Fibroblast of lung (primary cell): ENCODE results near the gene MBOAT7. TPM values are rescaled to one million over a fixed set of nuclear protein-coding genes. Genes with fewer than 3 reads are reported as not detected.
"Not testable (repeated sequence)": the region's sequence is repeated elsewhere in the genome, so short reads cannot be mapped to it uniquely, and the experiment has no call there.

ENCODE experiments used
- DNase-seq, 2 donors: peaks; one replicate each; pipeline versions ENCODE4 v3.0.0 to v3.0.0-alpha.2; 2010; ENCODE audit warnings: low read depth in 2 of 2
- H2AFZ ChIP-seq: 2 replicates; pipeline ENCODE4 v1.5.1; 2012; ENCODE audit warnings: low read length, control low read depth, inconsistent platforms
- H3K27ac ChIP-seq: 2 replicates; pipeline ENCODE4 v1.5.1; 2011; ENCODE audit warnings: low read length, control low read depth; ENCODE audit not compliant: insufficient read depth
- H3K27me3 ChIP-seq: 2 replicates; pipeline ENCODE4 v1.5.1; 2011; ENCODE audit warnings: mild to moderate bottlenecking, low read length; ENCODE audit not compliant: control insufficient read depth, insufficient read depth
- H3K36me3 ChIP-seq: 2 replicates; pipeline ENCODE4 v1.5.1; 2011; ENCODE audit warnings: low read length; ENCODE audit not compliant: control insufficient read depth, insufficient read depth
- H3K4me1 ChIP-seq: 2 replicates; pipeline ENCODE4 v1.5.1; 2011; ENCODE audit warnings: low read length; ENCODE audit not compliant: control insufficient read depth, insufficient read depth; ENCODE audit errors: extremely low read depth
- H3K4me2 ChIP-seq: 2 replicates; pipeline ENCODE4 v1.5.1; 2011; ENCODE audit warnings: low read length, control low read depth; ENCODE audit not compliant: insufficient read depth; ENCODE audit errors: extremely low read depth
- H3K4me3 ChIP-seq, 4 experiments: fragments of 200-600 bp in 1 of 4; sonication (generic) in 1 of 4; replicated peaks in 1 of 4; 2 replicates each; pipeline ENCODE4 v1.5.1; 2011 to 2016; ENCODE audit warnings: low read length in 4 of 4, low read depth in 3 of 4, mild to moderate bottlenecking in 3 of 4, control low read depth in 2 of 4, inconsistent platforms in 1 of 4, mixed read lengths in 1 of 4; ENCODE audit not compliant: insufficient read depth in 1 of 4; ENCODE audit errors: control extremely low read depth in 1 of 4
- H3K79me2 ChIP-seq: 2 replicates; pipeline ENCODE4 v1.5.1; 2012; ENCODE audit warnings: mild to moderate bottlenecking, low read length, inconsistent platforms; ENCODE audit not compliant: control insufficient read depth, insufficient read depth
- H3K9ac ChIP-seq: 2 replicates; pipeline ENCODE4 v1.5.1; 2011; ENCODE audit warnings: mild to moderate bottlenecking, low read length, control low read depth; ENCODE audit not compliant: insufficient read depth
- H3K9me3 ChIP-seq: 2 replicates; pipeline ENCODE4 v1.5.1; 2012; ENCODE audit warnings: low read depth, low read length; ENCODE audit not compliant: control insufficient read depth, insufficient read depth
- H4K20me1 ChIP-seq: 2 replicates; pipeline ENCODE4 v1.5.1; 2011; ENCODE audit warnings: low read length; ENCODE audit not compliant: control insufficient read depth, insufficient read depth; ENCODE audit errors: extremely low read depth
- CTCF ChIP-seq, 2 donors: IDR thresholded peaks in 1 of 2; conservative IDR thresholded peaks in 1 of 2; 1 replicate in 1 of 2; 2 replicates in 1 of 2; pipeline ENCODE4 v1.5.1; 2011 to 2012; ENCODE audit warnings: low read length in 2 of 2, control low read depth in 1 of 2, inconsistent platforms in 1 of 2, low read depth in 1 of 2, mild to moderate bottlenecking in 1 of 2
- EZH2 ChIP-seq: IDR thresholded peaks from 2 replicates; pipeline ENCODE4 v1.5.1; 2012; ENCODE audit warnings: low read length, control low read depth, mild to moderate bottlenecking; ENCODE audit errors: missing control alignments
- polyA plus RNA-seq, 2 donors: library from polyadenylated mRNA; depleted of rRNA in 1 of 2; stranded (reverse) in 1 of 2; unstranded in 1 of 2; fragments of >200 nt; gene quantifications; 2 replicates each; pipeline ENCODE4 v1.2.1, GENCODE V29; 2011 to 2012; ENCODE audit warnings: missing spikeins in 1 of 2
- total RNA-seq: library from RNA; depleted of rRNA; stranded (reverse); fragments of >200 nt; gene quantifications from 2 replicates; pipeline ENCODE4 v1.2.1, GENCODE V29; 2014

The MBOAT7 gene
- total and polyA plus RNA-seq, 2 donors (not counting 1 experiment from before 2014, with no cell fraction given) = 28.6 to 41.1 TPM

GRCh38 chr19:54199401-54199800, 10.0 kb upstream of the MBOAT7 start:
- no peak for DNase-seq
- H3K4me2 ChIP-seq = no peak overlapping the region
- no peak overlapping the region for H3K9ac ChIP-seq
- no peak overlapping the region for H3K4me3 ChIP-seq
- no peak overlapping the region for H3K27ac ChIP-seq
- H3K79me2 ChIP-seq = peaks cover 37% of the 10 kb centered on the region
- peaks cover 5% of the 10 kb centered on the region for H4K20me1 ChIP-seq
- TF ChIP-seq CTCF (conservative IDR thresholded peaks at IDR 0.05 in 1 of 2, IDR thresholded peaks at IDR 0.05 in 1 of 2; ENCODE audit: low read depth in 1 of 2, low read length in 2 of 2) (no peak), EZH2 (no peak)
- peaks cover 16% of the 10 kb centered on the region for H3K36me3 ChIP-seq
- no peaks in the 10 kb centered on the region for H3K27me3 ChIP-seq
- no peaks in the 10 kb centered on the region for H3K9me3 ChIP-seq
- H3K4me1 ChIP-seq = peaks cover 12% of the 10 kb centered on the region
- no peak overlapping the region for H2AFZ ChIP-seq

- Histone ChIP-seq H3K4me3 (no peak overlapping the region), H4K20me1 (no peaks in the 10 kb centered on the region), H3K36me3 (peaks cover 6% of the 10 kb centered on the region), H3K4me1 (peaks cover 7% of the 10 kb centered on the region), H3K27me3 (no peaks in the 10 kb centered on the region), H3K27ac (no peak overlapping the region), H3K79me2 (peaks cover 22% of the 10 kb centered on the region), H3K9me3 (no peaks in the 10 kb centered on the region), H2AFZ (no peak overlapping the region), H3K9ac (no peak overlapping the region), H3K4me2 (no peak overlapping the region)
- TF ChIP-seq EZH2 = no peak
- TF ChIP-seq CTCF (conservative IDR thresholded peaks at IDR 0.05 in 1 of 2, IDR thresholded peaks at IDR 0.05 in 1 of 2; ENCODE audit: low read depth in 1 of 2, low read length in 2 of 2) = no peak
- DNase-seq = no peak
Measured at GRCh38 chr19:54197121-54197520, 7.7 kb upstream of the MBOAT7 start.

DNA sequence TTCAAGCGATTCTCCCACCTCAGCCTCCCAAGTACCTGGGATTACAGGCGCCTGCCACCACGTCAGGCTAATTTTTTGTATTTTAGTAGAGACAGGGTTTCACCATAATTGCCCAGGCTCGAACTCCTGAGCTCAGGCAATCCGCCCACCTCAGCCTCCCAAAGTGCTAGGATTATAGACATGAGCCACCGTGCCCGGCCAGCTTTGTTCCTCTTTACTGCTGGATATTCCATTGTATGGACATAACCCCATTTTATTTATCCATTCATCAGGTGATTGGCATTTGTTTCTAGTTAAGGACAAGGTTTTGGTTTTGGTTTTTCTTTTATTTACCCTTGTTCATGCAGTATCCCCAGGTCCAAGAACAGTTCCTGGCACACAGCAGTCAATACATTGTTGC, 7.2 kb upstream of the MBOAT7 start:
- Histone ChIP-seq H3K4me1 (peaks cover 11% of the 10 kb centered on the region), H3K9ac (no peak overlapping the region), H3K79me2 (peaks cover 17% of the 10 kb centered on the region), H3K36me3 (peaks cover 5% of the 10 kb centered on the region), H3K4me2 (no peak overlapping the region), H3K27me3 (no peaks in the 10 kb centered on the region), H3K4me3 (no peak overlapping the region), H2AFZ (no peak overlapping the region), H3K27ac (no peak overlapping the region), H4K20me1 (no peaks in the 10 kb centered on the region), H3K9me3 (no peaks in the 10 kb centered on the region)
- no peak for DNase-seq
- TF ChIP-seq CTCF (conservative IDR thresholded peaks at IDR 0.05 in 1 of 2, IDR thresholded peaks at IDR 0.05 in 1 of 2; ENCODE audit: low read depth in 1 of 2, low read length in 2 of 2) (no peak), EZH2 (no peak)

GRCh38 chr19:54194463-54194862, 5.1 kb upstream of the MBOAT7 start:
- not testable (repeated sequence) for H3K27me3 ChIP-seq, H3K9ac ChIP-seq, DNase-seq, H3K4me2 ChIP-seq, H3K36me3 ChIP-seq, H3K9me3 ChIP-seq, H3K27ac ChIP-seq, H4K20me1 ChIP-seq, H3K4me3 ChIP-seq, H2AFZ ChIP-seq, H3K79me2 ChIP-seq
- peaks cover 11% of the 10 kb centered on the region for H3K4me1 ChIP-seq
